ENCODE data around the gene IL22RA2.

- TF ChIP-seq REPIN1 (tag by site-specific recombination; IDR thresholded peaks at IDR 0.05; ENCODE audit: low read depth) (no peak), ZNF239 (tag by site-specific recombination; IDR thresholded peaks at IDR 0.05) (no peak), ZNF561 (tag by site-specific recombination; IDR thresholded peaks at IDR 0.05; ENCODE audit: borderline replicate concordance) (no peak), SCRT2 (tag by site-specific recombination; IDR thresholded peaks at IDR 0.05) (no peak)
- TF ChIP-seq, protein P1, sequence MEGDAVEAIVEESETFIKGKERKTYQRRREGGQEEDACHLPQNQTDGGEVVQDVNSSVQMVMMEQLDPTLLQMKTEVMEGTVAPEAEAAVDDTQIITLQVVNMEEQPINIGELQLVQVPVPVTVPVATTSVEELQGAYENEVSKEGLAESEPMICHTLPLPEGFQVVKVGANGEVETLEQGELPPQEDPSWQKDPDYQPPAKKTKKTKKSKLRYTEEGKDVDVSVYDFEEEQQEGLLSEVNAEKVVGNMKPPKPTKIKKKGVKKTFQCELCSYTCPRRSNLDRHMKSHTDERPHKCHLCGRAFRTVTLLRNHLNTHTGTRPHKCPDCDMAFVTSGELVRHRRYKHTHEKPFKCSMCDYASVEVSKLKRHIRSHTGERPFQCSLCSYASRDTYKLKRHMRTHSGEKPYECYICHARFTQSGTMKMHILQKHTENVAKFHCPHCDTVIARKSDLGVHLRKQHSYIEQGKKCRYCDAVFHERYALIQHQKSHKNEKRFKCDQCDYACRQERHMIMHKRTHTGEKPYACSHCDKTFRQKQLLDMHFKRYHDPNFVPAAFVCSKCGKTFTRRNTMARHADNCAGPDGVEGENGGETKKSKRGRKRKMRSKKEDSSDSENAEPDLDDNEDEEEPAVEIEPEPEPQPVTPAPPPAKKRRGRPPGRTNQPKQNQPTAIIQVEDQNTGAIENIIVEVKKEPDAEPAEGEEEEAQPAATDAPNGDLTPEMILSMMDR (tag by site-specific recombination; IDR thresholded peaks at IDR 0.05) = no peak
These were observed 78.4 kb downstream of the IL22RA2 start for GRCh38 chr6:137095093-137095492.
